Measurements from ENCODE around the gene TMPO. TPM values are rescaled to one million over a fixed set of nuclear protein-coding genes. Genes with fewer than 3 reads are reported as not detected.
"Not testable (repeated sequence)": the region's sequence is repeated elsewhere in the genome, so short reads cannot be mapped to it uniquely, and the experiment has no call there.

The TMPO gene
- total RNA-seq, 3 donors from 2014 or later, result 46.7 to 83.6 (median 69.8) TPM

- Histone ChIP-seq H3K9me3 (no peaks in the 10 kb centered on the region), H3K36me3 (ENCODE audit: low read depth) (no peaks in the 10 kb centered on the region), H3K4me1 (ENCODE audit: low read depth) (no peaks in the 10 kb centered on the region), H3K4me3 (no peak overlapping the region)
- intact Hi-C loops (cut with DNase I, micrococcal nuclease), result no loop called here
- DNase-seq, result no peak
- ATAC-seq, result no peak
- no peak for TF ChIP-seq CTCF (IDR thresholded peaks at IDR 0.05)
Measured at GRCh38 chr12:98471085-98471484, 44.3 kb upstream of the TMPO start.

GRCh38 chr12:98475565-98475908 is 39.9 kb upstream of the TMPO start:
- TF ChIP-seq CTCF (IDR thresholded peaks at IDR 0.05), result no peak
- H3K36me3 ChIP-seq (ENCODE audit: low read depth), result no peaks in the 10 kb centered on the region
- DNase-seq (no peak), ATAC-seq (no peak)
- no peaks in the 10 kb centered on the region for H3K9me3 ChIP-seq
- H3K4me3 ChIP-seq, result no peak overlapping the region
- intact Hi-C loops (cut with DNase I, micrococcal nuclease), result no loop called here
- H3K4me1 ChIP-seq (ENCODE audit: low read depth), result no peaks in the 10 kb centered on the region

GRCh38 chr12:98478606-98479005 is 36.8 kb upstream of the TMPO start:
- DNase-seq (no peak), ATAC-seq (no peak)
- Histone ChIP-seq H3K9me3 (no peaks in the 10 kb centered on the region), H3K4me3 (no peak overlapping the region), H3K4me1 (ENCODE audit: low read depth) (no peaks in the 10 kb centered on the region), H3K36me3 (ENCODE audit: low read depth) (no peaks in the 10 kb centered on the region)
- TF ChIP-seq CTCF (IDR thresholded peaks at IDR 0.05), result no peak
- intact Hi-C loops (cut with DNase I, micrococcal nuclease), result no loop called here

- Histone ChIP-seq H3K9me3 (no peaks in the 10 kb centered on the region), H3K36me3 (ENCODE audit: low read depth) (no peaks in the 10 kb centered on the region), H3K4me1 (ENCODE audit: low read depth) (peaks cover 3% of the 10 kb centered on the region), H3K4me3 (no peak overlapping the region)
- intact Hi-C loops (cut with DNase I, micrococcal nuclease), result no loop called here
- DNase-seq (no peak), ATAC-seq (peak; percentile 63)
- TF ChIP-seq CTCF (IDR thresholded peaks at IDR 0.05), result no peak
Measured at GRCh38 chr12:98483621-98484503, 31.5 kb upstream of the TMPO start.

GRCh38 chr12:98485792-98486340 is 29.5 kb upstream of the TMPO start:
- H3K4me1 ChIP-seq (ENCODE audit: low read depth), result peaks cover 9% of the 10 kb centered on the region
- intact Hi-C loops (cut with DNase I, micrococcal nuclease), result no loop called here
- DNase-seq (no peak), ATAC-seq (no peak)
- no peak for TF ChIP-seq CTCF (IDR thresholded peaks at IDR 0.05)
- H3K4me3 ChIP-seq, result no peak overlapping the region
- no peaks in the 10 kb centered on the region for H3K36me3 ChIP-seq (ENCODE audit: low read depth)
- H3K9me3 ChIP-seq, result no peaks in the 10 kb centered on the region

GRCh38 chr12:98488416-98488815 is 27.0 kb upstream of the TMPO start:
- H3K9me3 ChIP-seq; H3K36me3 ChIP-seq (ENCODE audit: low read depth); H3K4me3 ChIP-seq; intact Hi-C loops (cut with DNase I, micrococcal nuclease); ATAC-seq; DNase-seq: not testable (repeated sequence)
- H3K4me1 ChIP-seq (ENCODE audit: low read depth), result peaks cover 18% of the 10 kb centered on the region

Measured in mucosa of descending colon (tissue), 3 donors.